ENCODE results near the gene HS6ST2. TPM values are rescaled to one million over a fixed set of nuclear protein-coding genes. Genes with fewer than 3 reads are reported as not detected.

HS6ST2 gene
- polyA plus RNA-seq, 1 of the 3 experiments (the other 2 are of a cell fraction) = 0.05 TPM

GRCh38 chrX:132860200-132860599 lies 98.2 kb downstream of the HS6ST2 start:
- Histone ChIP-seq H3K79me2 (ENCODE audit: insufficient read depth) (no peaks in the 10 kb centered on the region), H3K4me1 (ENCODE audit: control insufficient read depth in 1 of 2, insufficient read depth in 2 of 2, low read depth in 1 of 2, low read length in 1 of 2) (no peaks in the 10 kb centered on the region), H3K27ac (ENCODE audit: low read depth in 2 of 2, low read length in 1 of 2) (no peak overlapping the region), H3K9ac (no peak overlapping the region), H2AFZ (ENCODE audit: low read depth) (no peak overlapping the region), H3K9me3 (no peaks in the 10 kb centered on the region), H3K9me2 (no peaks in the 10 kb centered on the region), H4K20me1 (ENCODE audit: insufficient read depth) (no peaks in the 10 kb centered on the region), H3F3A (replicated peaks; ENCODE audit: insufficient read depth) (no peaks in the 10 kb centered on the region), H3K4me2 (no peak overlapping the region), H3K36me3 (replicated peaks in 1 of 2; ENCODE audit: control insufficient read depth in 1 of 2, insufficient read depth in 2 of 2, low read length in 1 of 2) (no peaks in the 10 kb centered on the region), H3K27me3 (ENCODE audit: insufficient read depth) (no peaks in the 10 kb centered on the region; the same call in 1 of the 2 replicates), H3K4me3 (ENCODE audit: low read depth in 2 of 2, low read length in 1 of 2) (no peak overlapping the region)
- no peak for DNase-seq
- TF ChIP-seq FOXJ3 (CRISPR knock-in tag; IDR thresholded peaks at IDR 0.05) (no peak), RCOR1 (IDR thresholded peaks at IDR 0.05; ENCODE audit: low read length) (no peak), CTCF (IDR thresholded peaks at IDR 0.05) (no peak), TAF1 (IDR thresholded peaks at IDR 0.05; ENCODE audit: borderline replicate concordance, low read depth, low read length) (no peak), NRF1 (IDR thresholded peaks at IDR 0.05; ENCODE audit: low read depth, low read length) (no peak), RFX5 (IDR thresholded peaks at IDR 0.05; ENCODE audit: low read length) (no peak), FOSL2 (IDR thresholded peaks at IDR 0.05; ENCODE audit: borderline replicate concordance, low read depth) (no peak), TEAD4 (IDR thresholded peaks at IDR 0.05; ENCODE audit: borderline replicate concordance, insufficient read depth) (no peak), EZH2phosphoT487 (IDR thresholded peaks at IDR 0.05; ENCODE audit: borderline replicate concordance, low read depth) (no peak), YY1 (IDR thresholded peaks at IDR 0.05; ENCODE audit: low read depth) (no peak), USF1 (IDR thresholded peaks at IDR 0.05; ENCODE audit: borderline replicate concordance, low read depth) (no peak), PBX3 (IDR thresholded peaks at IDR 0.05) (no peak), MXI1 (IDR thresholded peaks at IDR 0.05; ENCODE audit: low read depth, low read length) (no peak), GABPA (IDR thresholded peaks at IDR 0.05; ENCODE audit: low read depth) (no peak), JUND (IDR thresholded peaks at IDR 0.05) (no peak)
- CTCF ChIA-PET = no interaction called here
- POLR2A ChIA-PET = no interaction called here

GRCh38 chrX:132858018-132858417 lies 100.4 kb downstream of the HS6ST2 start:
- H4K20me1 ChIP-seq (ENCODE audit: insufficient read depth) = no peaks in the 10 kb centered on the region
- no peak overlapping the region for H3K27ac ChIP-seq (ENCODE audit: low read depth in 2 of 2, low read length in 1 of 2)
- H3F3A ChIP-seq (replicated peaks; ENCODE audit: insufficient read depth) = no peaks in the 10 kb centered on the region
- no peaks in the 10 kb centered on the region for H3K36me3 ChIP-seq (replicated peaks in 1 of 2; ENCODE audit: control insufficient read depth in 1 of 2, insufficient read depth in 2 of 2, low read length in 1 of 2)
- no peaks in the 10 kb centered on the region for H3K9me2 ChIP-seq
- no peak for TF ChIP-seq PBX3 (IDR thresholded peaks at IDR 0.05)
- ChIA-PET CTCF (no interaction called here), POLR2A (no interaction called here)
- H2AFZ ChIP-seq (ENCODE audit: low read depth) = no peak overlapping the region
- H3K4me3 ChIP-seq (ENCODE audit: low read depth in 2 of 2, low read length in 1 of 2) = no peak overlapping the region
- H3K27me3 ChIP-seq (ENCODE audit: insufficient read depth) = no peaks in the 10 kb centered on the region
- H3K4me1 ChIP-seq (ENCODE audit: control insufficient read depth in 1 of 2, insufficient read depth in 2 of 2, low read depth in 1 of 2, low read length in 1 of 2) = no peaks in the 10 kb centered on the region
- H3K9ac ChIP-seq = no peak overlapping the region
- DNase-seq = no peak
- H3K9me3 ChIP-seq = no peaks in the 10 kb centered on the region
- no peak overlapping the region for H3K4me2 ChIP-seq
- no peaks in the 10 kb centered on the region for H3K79me2 ChIP-seq (ENCODE audit: insufficient read depth)

All from SK-N-SH (cell line).